A549 (cell line): ENCODE results near the gene GFM2. TPM values are rescaled to one million over a fixed set of nuclear protein-coding genes. Genes with fewer than 3 reads are reported as not detected.
"Not testable (repeated sequence)": the region's sequence is repeated elsewhere in the genome, so short reads cannot be mapped to it uniquely, and the experiment has no call there.

Experiments used
- ATAC-seq, 2 experiments: fragments of 200-7000 bp in 1 of 2; fragments of >200 bp in 1 of 2; cut with Nextera tagmentation in 1 of 2; cut with Tn5 transposase in 1 of 2; 3 replicates each; pipeline versions ENCODE4 v1.8.0 to v1.9.1; 2018 to 2020; ENCODE audit warnings: mild to moderate bottlenecking in 1 of 2, moderate library complexity in 1 of 2
- CTCF ChIA-PET: fragments of 300-600 bp; sonication (Branson Sonifier 250); formaldehyde crosslinking; extraction: SDS; loops from one replicate; lab custom pipeline; 2021; ENCODE audit warnings: antibody characterized with exemption, inconsistent platforms; lab: Yijun Ruan, JAX
- POLR2A ChIA-PET: fragments of 350-600 bp; formaldehyde crosslinking; extraction: SDS; loops from one replicate; lab custom pipeline; 2021; ENCODE audit warnings: antibody characterized with exemption, inconsistent platforms; lab: Yijun Ruan, JAX
- DNase-seq, 2 experiments: peaks; one replicate each; pipeline versions ENCODE4 v3.0.0 to v3.0.0-alpha.2; 2011 to 2016; ENCODE audit warnings: low read depth in 1 of 2, low spot score in 1 of 2
- FAIRE-seq: peaks from 2 replicates; lab custom pipeline; 2011; peaks lifted over from hg19 to GRCh38; lab: Jason Lieb, UNC
- H3K27ac ChIP-seq, 2 experiments: fragments of >200 bp; sonication (Bioruptor Twin); formaldehyde crosslinking; 3 replicates each; pipeline ENCODE4 v1.5.1; 2016 to 2017
- H3K4me1 ChIP-seq: fragments of >200 bp; sonication (Bioruptor Twin); formaldehyde crosslinking; 3 replicates; pipeline ENCODE4 v1.6.1; 2016
- H3K4me2 ChIP-seq: fragments of >200 bp; sonication (Bioruptor Twin); formaldehyde crosslinking; 3 replicates; pipeline ENCODE4 v1.6.1; 2016
- H3K4me3 ChIP-seq: fragments of >200 bp; sonication (Bioruptor Twin); formaldehyde crosslinking; 3 replicates; pipeline ENCODE4 v1.5.1; 2016
- H3K9me3 ChIP-seq: fragments of >200 bp; sonication (Bioruptor Twin); formaldehyde crosslinking; 3 replicates; pipeline ENCODE4 v1.6.1; 2016
- CHD2 ChIP-seq: fragments of 150-350 bp; IDR thresholded peaks from 2 replicates; pipeline ENCODE4 v1.6.1; 2014; ENCODE audit warnings: low read length; ENCODE audit not compliant: partially characterized antibody
- CHD4 ChIP-seq: fragments of 200-600 bp; sonication (generic); IDR thresholded peaks from 2 replicates; pipeline ENCODE4 v1.6.1; 2016; ENCODE audit warnings: antibody characterized with exemption, mild to moderate bottlenecking, borderline replicate concordance
- EHF ChIP-seq: fragments of 250-450 bp; sonication (Bioruptor Pico); IDR thresholded peaks from 2 replicates; pipeline ENCODE4 v1.5.0; 2020; ENCODE audit warnings: mild to moderate bottlenecking
- FOSB ChIP-seq: fragments of 250-450 bp; sonication (Bioruptor Pico); IDR thresholded peaks from 2 replicates; pipeline ENCODE4 v1.5.0; 2020; ENCODE audit warnings: mild to moderate bottlenecking, moderate library complexity
- FOXS1 ChIP-seq: fragments of 250-450 bp; sonication (Bioruptor Pico); IDR thresholded peaks from 2 replicates; pipeline ENCODE4 v1.5.0; 2020; ENCODE audit warnings: mild to moderate bottlenecking, moderate library complexity
- GATA3 ChIP-seq: IDR thresholded peaks from 2 replicates; pipeline ENCODE4 v1.6.1; 2012; ENCODE audit warnings: borderline replicate concordance
- HDAC2 ChIP-seq: fragments of 200-600 bp; sonication (generic); IDR thresholded peaks from 2 replicates; pipeline ENCODE4 v1.6.1; 2016
- HEYL ChIP-seq: fragments of 250-450 bp; sonication (Bioruptor Pico); IDR thresholded peaks from 2 replicates; pipeline ENCODE4 v1.8.0; 2021; ENCODE audit warnings: mild to moderate bottlenecking, moderate library complexity
- JUNB ChIP-seq: fragments of >200 bp; sonication (Bioruptor Twin); formaldehyde crosslinking; IDR thresholded peaks from 2 replicates; pipeline ENCODE4 v1.6.1; 2016
- KDM1A ChIP-seq: fragments of 200-600 bp; sonication (generic); IDR thresholded peaks from 2 replicates; pipeline ENCODE4 v1.6.1; 2016; ENCODE audit warnings: low read depth, mild to moderate bottlenecking
- KDM5A ChIP-seq: fragments of 200-600 bp; sonication (generic); IDR thresholded peaks from 2 replicates; pipeline ENCODE4 v1.6.1; 2016; ENCODE audit warnings: antibody characterized with exemption, mild to moderate bottlenecking
- MAFK ChIP-seq: fragments of 450-650 bp; IDR thresholded peaks from 2 replicates; pipeline ENCODE4 v1.6.1; 2014; ENCODE audit not compliant: partially characterized antibody
- NPAS2 ChIP-seq: fragments of 250-450 bp; sonication (Bioruptor Pico); IDR thresholded peaks from 2 replicates; pipeline ENCODE4 v1.8.0; 2022; ENCODE audit warnings: mild to moderate bottlenecking, moderate library complexity, borderline replicate concordance
- RFX5 ChIP-seq: fragments of 450-650 bp; IDR thresholded peaks from 2 replicates; pipeline ENCODE4 v1.7.1; 2014; ENCODE audit warnings: antibody characterized with exemption, mild to moderate bottlenecking, moderate library complexity
- SMC3 ChIP-seq: fragments of >200 bp; sonication (Bioruptor Twin); formaldehyde crosslinking; IDR thresholded peaks from 3 replicates; pipeline ENCODE4 v1.6.1; 2018; ENCODE audit warnings: inconsistent platforms
- SREBF2 ChIP-seq: fragments of 450-650 bp; IDR thresholded peaks from 2 replicates; pipeline ENCODE4 v1.6.1; 2014; ENCODE audit warnings: mild to moderate bottlenecking, moderate library complexity
- TFCP2L1 ChIP-seq: fragments of 250-450 bp; sonication (Bioruptor Pico); IDR thresholded peaks from 2 replicates; pipeline ENCODE4 v1.5.0; 2021; ENCODE audit warnings: mild to moderate bottlenecking
- ZC3H11A ChIP-seq: fragments of 450-650 bp; IDR thresholded peaks from 2 replicates; pipeline ENCODE4 v1.6.1; 2014; ENCODE audit warnings: antibody characterized with exemption, mild to moderate bottlenecking
- ZNF302 ChIP-seq: fragments of 250-450 bp; sonication (Bioruptor Pico); IDR thresholded peaks from 2 replicates; pipeline ENCODE4 v1.9.0; 2021; ENCODE audit warnings: inconsistent platforms, mild to moderate bottlenecking, moderate library complexity
- ZSCAN20 ChIP-seq: fragments of 250-450 bp; sonication (Bioruptor Pico); IDR thresholded peaks from 2 replicates; pipeline ENCODE4 v1.8.0; 2022; ENCODE audit warnings: mild to moderate bottlenecking, moderate library complexity
- WGBS: methylation state at CpG from one replicate; pipeline ENCODE4 v1.1.6; 2017; ENCODE audit errors: missing lambda C conversion rate; 5-methylcytosine and 5-hydroxymethylcytosine counted together
- polyA plus RNA-seq, 4 experiments: library from polyadenylated mRNA; depleted of rRNA in 3 of 4; stranded (reverse); fragments of >200 nt; fragmentation: RNase III in 1 of 4; extraction: RNeasy Plus Mini Kit Qiagen cat#74134 plus additional on column Dnase treatment in 1 of 4; gene quantifications; 2 replicates in 3 of 4; 3 replicates in 1 of 4; pipeline ENCODE4 v1.2.3, GENCODE V29; 2011 to 2017
- TF ChIP-seq, protein P1 (sequence below): fragments of 450-650 bp; IDR thresholded peaks from 2 replicates; pipeline ENCODE4 v1.6.1; 2014; ENCODE audit warnings: antibody characterized with exemption
- TF ChIP-seq, protein P2 (sequence below): fragments of 150-350 bp; IDR thresholded peaks from 2 replicates; pipeline ENCODE4 v1.6.1; 2014; ENCODE audit warnings: low read depth, mild to moderate bottlenecking, low read length
- TF ChIP-seq, protein P3 (sequence below): fragments of >200 bp; sonication (Bioruptor Twin); formaldehyde crosslinking; IDR thresholded peaks from 3 replicates; pipeline ENCODE4 v1.5.1; 2016
- TF ChIP-seq, protein P4 (sequence below): fragments of 250-450 bp; sonication (Bioruptor Pico); IDR thresholded peaks from 2 replicates; pipeline ENCODE4 v1.5.0; 2021; ENCODE audit warnings: mild to moderate bottlenecking, moderate library complexity, borderline replicate concordance

The GFM2 gene
- polyA plus RNA-seq, 2 of the 4 experiments (the other 2 are of a cell fraction): 32.2 to 63.1 TPM

DNA sequence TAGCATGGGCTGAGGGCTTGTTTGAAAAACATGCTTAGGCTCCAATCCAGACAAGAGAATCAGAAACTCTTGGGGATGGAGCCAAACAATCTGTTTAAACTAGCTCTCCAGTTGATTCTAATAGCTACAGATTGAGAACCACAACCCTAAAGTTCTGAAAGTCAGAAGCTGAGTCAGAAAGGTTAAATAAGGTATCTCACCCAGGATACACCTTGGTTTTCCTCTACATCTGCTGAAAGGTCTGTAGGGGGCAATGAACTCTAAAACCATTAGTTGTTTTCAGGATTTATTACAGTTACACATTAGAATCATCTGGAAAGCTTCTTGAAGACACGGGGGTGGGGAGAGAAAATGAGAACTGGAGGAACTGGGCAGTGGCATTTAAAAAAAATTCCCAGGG lies 5.7 kb downstream of the GFM2 start:
- H3K27ac ChIP-seq: peak overlapping the region in 1 of 2 experiments; percentile 78; a peak in 3 of 6 replicates
- ATAC-seq (no peak), DNase-seq (no peak), FAIRE-seq (no peak)
- peaks cover 55% of the 10 kb centered on the region for H3K4me1 ChIP-seq
- ChIA-PET POLR2A (no interaction called here), CTCF (interaction anchor here (0.5 to 2.2 kb wide), 7 partner anchors 8 to 95 kb away, joined by 3 to 5 read pairs (median 3); no protein-coding TSS in a partner anchor)
- no peak overlapping the region for H3K4me3 ChIP-seq
- WGBS: 80% methylated on average over 1 of the region's 1 CpG
- no peak for TF ChIP-seq KDM1A
- no peak for TF ChIP-seq JUNB
- TF ChIP-seq CHD2: no peak
- TF ChIP-seq ZNF302 (CRISPR knock-in tag): no peak
- no peak for TF ChIP-seq RFX5
- no peak for TF ChIP-seq GATA3
- TF ChIP-seq HEYL (CRISPR knock-in tag): no peak
- TF ChIP-seq, all 56 proteins: peak for 0
- Histone ChIP-seq H3K4me2 (peak overlapping the region; percentile 29; the same call in 2 of the 3 replicates), H3K9me3 (no peaks in the 10 kb centered on the region; the same call in 2 of the 3 replicates)

DNA sequence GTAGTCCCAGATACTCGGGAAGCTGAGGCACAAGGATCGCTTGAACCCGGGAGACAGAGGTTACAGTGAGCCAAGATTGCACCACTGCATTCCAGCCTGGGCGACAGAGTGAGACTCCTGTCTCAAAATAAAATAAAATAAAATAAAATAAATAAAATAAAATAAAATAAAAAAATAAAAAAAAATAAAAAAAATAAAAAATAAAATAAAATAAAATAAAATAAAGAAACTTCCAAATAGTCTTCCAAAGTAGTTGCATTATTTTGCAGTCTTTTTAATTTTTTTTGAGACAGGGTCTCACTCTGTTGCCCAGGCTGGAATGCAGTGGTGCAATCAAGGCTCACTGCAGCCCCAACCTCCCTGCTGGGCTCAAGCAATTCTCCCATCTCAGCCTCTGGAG lies 18.2 kb downstream of the GFM2 start:
- H3K9me3 ChIP-seq, ATAC-seq, H3K4me2 ChIP-seq, FAIRE-seq, H3K4me1 ChIP-seq, POLR2A ChIA-PET, CTCF ChIA-PET, H3K4me3 ChIP-seq, DNase-seq, H3K27ac ChIP-seq: not testable (repeated sequence)
- 97% methylated on average over 4 of the region's 4 CpGs for WGBS

DNA sequence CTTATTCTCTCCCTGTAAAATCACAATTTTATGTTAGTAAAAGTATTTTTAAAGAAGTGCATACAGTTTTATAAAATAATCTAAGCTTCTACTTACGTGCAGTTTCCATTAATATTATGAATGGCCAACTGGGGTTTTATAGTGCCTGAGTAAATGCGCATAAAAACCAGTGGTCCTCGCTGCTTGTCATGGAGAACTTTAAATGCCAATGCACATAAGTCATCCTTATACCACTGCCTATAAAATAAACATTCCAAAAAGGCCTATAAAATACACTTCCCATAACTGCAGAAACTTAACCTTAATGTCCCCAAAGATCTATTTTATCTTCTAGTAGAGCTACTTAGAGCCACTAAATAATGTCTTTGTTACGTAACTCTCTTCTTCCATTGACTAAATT lies 28.5 kb downstream of the GFM2 start:
- WGBS: 93% methylated on average over 4 of the region's 4 CpGs
- H3K9me3 ChIP-seq: no peaks in the 10 kb centered on the region
- no peak for ATAC-seq
- TF ChIP-seq FOSB (no peak), SREBF2 (no peak), SMC3 (no peak), KDM5A (no peak), ZC3H11A (no peak), GATA3 (no peak), NPAS2 (CRISPR knock-in tag) (no peak), CHD4 (no peak), ZSCAN20 (no peak), HDAC2 (no peak), EHF (CRISPR knock-in tag) (no peak), TFCP2L1 (CRISPR knock-in tag) (no peak), FOXS1 (CRISPR knock-in tag) (no peak), HEYL (CRISPR knock-in tag) (no peak), MAFK (no peak)
- TF ChIP-seq, protein P1, sequence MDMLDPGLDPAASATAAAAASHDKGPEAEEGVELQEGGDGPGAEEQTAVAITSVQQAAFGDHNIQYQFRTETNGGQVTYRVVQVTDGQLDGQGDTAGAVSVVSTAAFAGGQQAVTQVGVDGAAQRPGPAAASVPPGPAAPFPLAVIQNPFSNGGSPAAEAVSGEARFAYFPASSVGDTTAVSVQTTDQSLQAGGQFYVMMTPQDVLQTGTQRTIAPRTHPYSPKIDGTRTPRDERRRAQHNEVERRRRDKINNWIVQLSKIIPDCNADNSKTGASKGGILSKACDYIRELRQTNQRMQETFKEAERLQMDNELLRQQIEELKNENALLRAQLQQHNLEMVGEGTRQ: no peak
- TF ChIP-seq, protein P2, sequence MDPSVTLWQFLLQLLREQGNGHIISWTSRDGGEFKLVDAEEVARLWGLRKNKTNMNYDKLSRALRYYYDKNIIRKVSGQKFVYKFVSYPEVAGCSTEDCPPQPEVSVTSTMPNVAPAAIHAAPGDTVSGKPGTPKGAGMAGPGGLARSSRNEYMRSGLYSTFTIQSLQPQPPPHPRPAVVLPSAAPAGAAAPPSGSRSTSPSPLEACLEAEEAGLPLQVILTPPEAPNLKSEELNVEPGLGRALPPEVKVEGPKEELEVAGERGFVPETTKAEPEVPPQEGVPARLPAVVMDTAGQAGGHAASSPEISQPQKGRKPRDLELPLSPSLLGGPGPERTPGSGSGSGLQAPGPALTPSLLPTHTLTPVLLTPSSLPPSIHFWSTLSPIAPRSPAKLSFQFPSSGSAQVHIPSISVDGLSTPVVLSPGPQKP: no peak
- TF ChIP-seq, protein P3, sequence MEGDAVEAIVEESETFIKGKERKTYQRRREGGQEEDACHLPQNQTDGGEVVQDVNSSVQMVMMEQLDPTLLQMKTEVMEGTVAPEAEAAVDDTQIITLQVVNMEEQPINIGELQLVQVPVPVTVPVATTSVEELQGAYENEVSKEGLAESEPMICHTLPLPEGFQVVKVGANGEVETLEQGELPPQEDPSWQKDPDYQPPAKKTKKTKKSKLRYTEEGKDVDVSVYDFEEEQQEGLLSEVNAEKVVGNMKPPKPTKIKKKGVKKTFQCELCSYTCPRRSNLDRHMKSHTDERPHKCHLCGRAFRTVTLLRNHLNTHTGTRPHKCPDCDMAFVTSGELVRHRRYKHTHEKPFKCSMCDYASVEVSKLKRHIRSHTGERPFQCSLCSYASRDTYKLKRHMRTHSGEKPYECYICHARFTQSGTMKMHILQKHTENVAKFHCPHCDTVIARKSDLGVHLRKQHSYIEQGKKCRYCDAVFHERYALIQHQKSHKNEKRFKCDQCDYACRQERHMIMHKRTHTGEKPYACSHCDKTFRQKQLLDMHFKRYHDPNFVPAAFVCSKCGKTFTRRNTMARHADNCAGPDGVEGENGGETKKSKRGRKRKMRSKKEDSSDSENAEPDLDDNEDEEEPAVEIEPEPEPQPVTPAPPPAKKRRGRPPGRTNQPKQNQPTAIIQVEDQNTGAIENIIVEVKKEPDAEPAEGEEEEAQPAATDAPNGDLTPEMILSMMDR: no peak
- TF ChIP-seq, protein P4, sequence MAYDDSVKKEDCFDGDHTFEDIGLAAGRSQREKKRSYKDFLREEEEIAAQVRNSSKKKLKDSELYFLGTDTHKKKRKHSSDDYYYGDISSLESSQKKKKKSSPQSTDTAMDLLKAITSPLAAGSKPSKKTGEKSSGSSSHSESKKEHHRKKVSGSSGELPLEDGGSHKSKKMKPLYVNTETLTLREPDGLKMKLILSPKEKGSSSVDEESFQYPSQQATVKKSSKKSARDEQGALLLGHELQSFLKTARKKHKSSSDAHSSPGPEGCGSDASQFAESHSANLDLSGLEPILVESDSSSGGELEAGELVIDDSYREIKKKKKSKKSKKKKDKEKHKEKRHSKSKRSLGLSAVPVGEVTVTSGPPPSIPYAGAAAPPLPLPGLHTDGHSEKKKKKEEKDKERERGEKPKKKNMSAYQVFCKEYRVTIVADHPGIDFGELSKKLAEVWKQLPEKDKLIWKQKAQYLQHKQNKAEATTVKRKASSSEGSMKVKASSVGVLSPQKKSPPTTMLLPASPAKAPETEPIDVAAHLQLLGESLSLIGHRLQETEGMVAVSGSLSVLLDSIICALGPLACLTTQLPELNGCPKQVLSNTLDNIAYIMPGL (CRISPR knock-in tag): no peak
- TF ChIP-seq, all 56 proteins: peak for 0
- FAIRE-seq: peak; percentile 7
- CTCF ChIA-PET: interaction anchor here (0.8 to 2.8 kb wide), 4 partner anchors 12 to 181 kb away, joined by 3 to 7 read pairs (median 4); partner anchors contain the start of genes GFM2 and NSA2
- no peak for DNase-seq
- no peak overlapping the region for H3K4me2 ChIP-seq
- POLR2A ChIA-PET: no interaction called here
- no peak overlapping the region for H3K4me3 ChIP-seq
- H3K4me1 ChIP-seq: no peaks in the 10 kb centered on the region
- H3K27ac ChIP-seq: no peak overlapping the region
